ENCODE data around the gene ZNF397.
A peak's percentile ranks its signal among the peaks of the same experiment; 100 is the strongest.

ZNF397 gene

DNA sequence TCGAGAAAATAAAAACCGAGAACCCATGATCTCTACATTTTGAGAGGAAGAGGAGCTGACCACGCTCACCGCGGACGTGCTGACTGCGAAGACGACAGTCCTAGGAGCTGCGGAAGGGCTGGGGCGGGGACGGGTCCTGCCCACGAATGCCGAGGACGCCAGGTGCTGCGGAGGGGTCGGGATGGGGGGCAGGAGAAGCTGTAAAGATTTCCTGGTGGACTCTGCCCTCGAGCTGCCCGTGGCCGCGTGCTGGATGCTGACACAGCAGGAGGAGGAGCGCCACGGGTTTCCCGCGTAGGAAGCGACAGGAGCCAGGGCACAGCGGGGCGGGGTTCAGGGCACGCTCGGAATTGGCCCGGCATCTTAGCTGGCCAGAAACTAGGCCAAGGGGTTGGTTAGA is 27.0 kb downstream of the ZNF397 start:
- CTCF ChIA-PET, result interaction anchor here (1.3 kb wide), 1 partner anchor 27 kb away, joined by 3 read pairs; the partner anchor contains the start of gene ZNF397
- POLR2A ChIA-PET, result no interaction called here
- TF ChIP-seq CTBP1 (IDR thresholded peaks at IDR 0.05; ENCODE audit: borderline replicate concordance) (no peak), L3MBTL2 (conservative IDR thresholded peaks at IDR 0.05) (peak; percentile 47; the same call in 1 of the 2 replicates), NFRKB (IDR thresholded peaks at IDR 0.05) (no peak)
- DNase-seq (ENCODE audit: extremely low spot score), result no peak

DNA sequence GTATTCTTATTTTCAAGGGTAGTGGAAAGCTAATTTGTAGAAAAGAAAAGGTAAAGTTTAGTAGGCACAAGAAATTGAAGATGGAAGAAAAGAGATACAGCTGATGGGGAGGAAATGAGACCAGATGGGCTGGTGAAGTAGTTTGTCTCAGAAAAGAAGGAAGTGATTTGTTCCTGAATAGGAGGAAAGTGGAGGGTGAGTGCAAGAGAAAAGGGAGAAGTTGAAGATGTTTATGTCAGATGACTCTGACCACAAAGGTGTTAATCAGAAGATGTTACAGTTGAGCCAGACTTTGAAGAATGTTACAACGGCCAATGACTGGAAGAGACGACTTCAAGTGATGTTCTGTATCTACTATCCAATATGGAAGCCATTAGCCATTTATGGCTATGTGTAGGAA is 28.0 kb downstream of the ZNF397 start:
- POLR2A ChIA-PET, result interaction anchor here (1.0 kb wide), 1 partner anchor 28 kb away, joined by 5 read pairs; the partner anchor contains the start of gene ZNF397
- CTCF ChIA-PET, result interaction anchor here (1.3 kb wide), 1 partner anchor 28 kb away, joined by 3 read pairs; the partner anchor contains the start of gene ZNF397
- TF ChIP-seq L3MBTL2 (conservative IDR thresholded peaks at IDR 0.05), result no peak
- TF ChIP-seq BHLHE40 (IDR thresholded peaks at IDR 0.05; ENCODE audit: borderline replicate concordance), result no peak
- no peak for TF ChIP-seq TARDBP (IDR thresholded peaks at IDR 0.05)
- TF ChIP-seq FOXM1 (IDR thresholded peaks at IDR 0.05; ENCODE audit: borderline replicate concordance), result no peak
- DNase-seq (ENCODE audit: extremely low spot score), result no peak

DNA sequence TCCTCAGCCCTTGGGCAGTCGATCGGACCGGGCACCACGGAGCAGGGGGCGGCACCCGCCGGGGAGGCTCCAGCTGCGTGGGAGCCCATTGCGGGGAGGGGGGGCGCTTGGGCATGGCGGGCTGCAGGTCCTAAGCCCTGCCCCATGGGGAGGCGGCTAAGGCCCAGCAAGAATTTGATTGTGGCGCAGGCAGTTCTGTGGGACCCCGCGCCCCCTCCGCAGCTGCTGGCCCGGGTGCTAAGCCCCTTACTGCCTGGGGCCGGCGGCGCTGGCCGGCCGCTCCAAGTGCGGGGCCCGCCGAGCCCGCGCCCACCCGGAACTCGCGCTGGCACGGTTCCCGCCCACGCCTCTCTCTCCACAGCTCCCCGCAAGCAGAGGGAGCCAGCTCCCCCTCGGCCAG is 30.8 kb downstream of the ZNF397 start:
- no peak for DNase-seq (ENCODE audit: extremely low spot score)
- TF ChIP-seq ARNT (IDR thresholded peaks at IDR 0.05) (no peak), L3MBTL2 (conservative IDR thresholded peaks at IDR 0.05) (no peak), FOXM1 (IDR thresholded peaks at IDR 0.05; ENCODE audit: borderline replicate concordance) (no peak), CTBP1 (IDR thresholded peaks at IDR 0.05; ENCODE audit: borderline replicate concordance) (no peak), LEF1 (IDR thresholded peaks at IDR 0.05; ENCODE audit: borderline replicate concordance) (no peak), SUZ12 (IDR thresholded peaks at IDR 0.05) (no peak), BHLHE40 (IDR thresholded peaks at IDR 0.05; ENCODE audit: borderline replicate concordance) (no peak)
- ChIA-PET POLR2A (no interaction called here), CTCF (no interaction called here)

DNA sequence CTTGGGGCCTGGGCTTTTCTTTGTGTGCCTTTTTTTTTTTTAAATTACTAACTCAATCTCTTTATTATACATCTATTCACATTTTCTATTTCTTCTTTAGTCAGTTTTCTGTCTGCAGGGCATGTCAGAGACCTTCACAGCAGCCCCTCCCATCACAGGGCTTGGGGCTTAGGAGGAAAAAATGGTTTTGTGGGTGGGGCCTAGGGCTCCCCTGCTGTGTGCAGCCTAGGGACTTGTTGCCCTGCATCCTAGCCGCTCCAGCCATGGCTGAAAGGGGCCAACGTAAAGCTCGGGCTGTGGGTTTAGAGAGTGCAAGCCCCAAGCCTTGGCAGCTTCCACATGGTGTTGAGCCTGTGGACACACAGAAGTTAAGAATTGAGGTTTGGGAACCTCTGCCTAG is 35.4 kb downstream of the ZNF397 start:
- no peak for TF ChIP-seq FOXM1 (IDR thresholded peaks at IDR 0.05; ENCODE audit: borderline replicate concordance)
- TF ChIP-seq NFRKB (IDR thresholded peaks at IDR 0.05), result no peak
- TF ChIP-seq FOXA1 (IDR thresholded peaks at IDR 0.05), result no peak
- no peak for DNase-seq (ENCODE audit: extremely low spot score)
- ChIA-PET CTCF (no interaction called here), POLR2A (interaction anchor here (1.0 to 1.2 kb wide), 2 partner anchors 13 to 35 kb away, joined by 3 to 6 read pairs; partner anchors contain the start of genes ZNF397 and ZSCAN30)

DNA sequence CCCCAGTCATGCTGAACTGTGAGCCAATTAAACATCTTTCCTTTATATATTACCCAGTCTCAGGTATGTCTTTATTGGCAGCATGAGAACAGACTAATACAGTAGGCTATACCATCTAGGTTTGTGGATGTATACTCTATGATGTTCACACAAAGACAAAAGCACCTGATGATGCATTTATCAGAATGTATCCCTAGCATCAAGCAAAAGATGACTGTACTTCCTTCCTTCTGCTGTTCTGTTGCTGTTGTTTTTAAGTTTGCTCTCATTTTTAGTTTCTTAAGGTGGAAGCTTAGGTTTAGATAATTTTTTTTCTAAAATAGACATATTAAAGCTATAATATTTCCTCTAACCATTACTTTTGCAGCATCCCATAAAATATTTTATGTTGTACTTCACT is 36.8 kb downstream of the ZNF397 start:
- no peak for DNase-seq (ENCODE audit: extremely low spot score)
- ChIA-PET CTCF (no interaction called here), POLR2A (no interaction called here)
- TF ChIP-seq ELF4 (IDR thresholded peaks at IDR 0.05) (no peak), SUZ12 (IDR thresholded peaks at IDR 0.05) (no peak), NFRKB (IDR thresholded peaks at IDR 0.05) (no peak), FOXM1 (IDR thresholded peaks at IDR 0.05; ENCODE audit: borderline replicate concordance) (no peak), FOXK2 (IDR thresholded peaks at IDR 0.05) (no peak), FOXA1 (IDR thresholded peaks at IDR 0.05) (no peak), HDGF (IDR thresholded peaks at IDR 0.05; ENCODE audit: borderline replicate concordance) (no peak), L3MBTL2 (conservative IDR thresholded peaks at IDR 0.05) (no peak), LEF1 (IDR thresholded peaks at IDR 0.05; ENCODE audit: borderline replicate concordance) (no peak), SP1 (IDR thresholded peaks at IDR 0.05) (no peak), ARNT (IDR thresholded peaks at IDR 0.05) (no peak), TARDBP (IDR thresholded peaks at IDR 0.05) (no peak), CTBP1 (IDR thresholded peaks at IDR 0.05; ENCODE audit: borderline replicate concordance) (no peak)

DNA sequence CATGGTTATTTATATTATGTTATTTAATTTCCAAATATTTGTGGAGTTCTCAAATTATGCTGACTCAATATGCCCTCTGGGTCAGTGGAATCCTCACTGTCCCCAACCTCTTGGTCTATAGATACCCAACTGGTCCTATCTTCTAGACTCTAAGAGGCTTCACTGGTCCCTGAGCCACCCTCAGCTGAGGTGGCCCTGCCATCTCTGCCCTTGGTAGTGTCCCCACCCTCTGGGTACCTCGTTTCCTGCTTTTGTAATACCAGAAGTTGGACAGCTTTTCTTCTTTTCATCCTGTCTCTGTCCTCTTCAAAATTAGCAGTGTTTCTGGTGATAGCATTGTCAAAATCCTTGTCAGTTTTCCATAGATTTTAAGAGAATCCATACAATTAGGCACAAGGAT is 37.3 kb downstream of the ZNF397 start:
- POLR2A ChIA-PET, result no interaction called here
- TF ChIP-seq ZNF384 (IDR thresholded peaks at IDR 0.05) (no peak), NFRKB (IDR thresholded peaks at IDR 0.05) (no peak), FOXA1 (IDR thresholded peaks at IDR 0.05) (no peak), ARNT (IDR thresholded peaks at IDR 0.05) (no peak)
- CTCF ChIA-PET, result no interaction called here
- DNase-seq (ENCODE audit: extremely low spot score), result no peak

DNA sequence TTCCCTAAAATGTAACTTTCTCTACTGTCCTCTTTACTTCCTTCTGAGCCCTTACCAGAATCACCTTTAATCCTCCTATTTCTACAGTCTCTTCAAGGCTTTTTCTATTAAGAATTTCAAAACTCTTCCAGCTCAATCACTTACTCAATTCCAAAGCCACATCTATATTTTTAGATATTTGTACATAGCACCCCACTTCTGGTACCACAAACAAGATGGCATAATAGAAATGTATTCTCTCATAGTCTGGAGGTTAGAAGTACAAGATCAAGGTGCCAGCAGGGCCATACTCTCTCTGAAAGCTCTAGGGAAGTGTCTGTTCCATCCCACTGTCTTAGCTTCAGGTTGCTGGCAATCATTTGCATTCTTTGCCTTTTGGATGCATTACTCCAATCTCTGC is 38.1 kb downstream of the ZNF397 start:
- POLR2A ChIA-PET, result no interaction called here
- CTCF ChIA-PET, result no interaction called here
- TF ChIP-seq ARNT (IDR thresholded peaks at IDR 0.05), result no peak
- DNase-seq (ENCODE audit: extremely low spot score), result no peak

DNA sequence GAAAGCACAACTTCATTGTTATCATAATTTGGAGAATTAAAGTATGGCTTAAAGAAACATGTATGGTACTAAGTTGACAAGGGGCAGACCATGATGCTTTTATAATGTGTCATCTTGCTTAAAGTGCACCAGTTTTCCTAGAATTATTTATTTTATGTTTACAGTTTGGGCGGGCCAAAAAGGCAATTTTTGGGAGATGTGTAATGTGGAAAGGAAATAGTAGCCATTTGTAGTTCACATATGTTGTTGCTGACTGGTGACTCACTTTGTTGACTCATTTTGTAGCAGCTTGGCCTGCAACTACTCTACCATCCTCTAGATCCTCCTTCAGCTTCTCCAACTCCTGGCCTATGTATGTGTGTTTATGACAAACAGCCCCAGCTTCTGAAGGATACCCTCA is 41.5 kb downstream of the ZNF397 start:
- TF ChIP-seq ARNT (IDR thresholded peaks at IDR 0.05) (no peak), TARDBP (IDR thresholded peaks at IDR 0.05) (no peak), SUZ12 (IDR thresholded peaks at IDR 0.05) (no peak), ZNF384 (IDR thresholded peaks at IDR 0.05) (no peak)
- no peak for DNase-seq (ENCODE audit: extremely low spot score)
- ChIA-PET CTCF (no interaction called here), POLR2A (no interaction called here)

DNA sequence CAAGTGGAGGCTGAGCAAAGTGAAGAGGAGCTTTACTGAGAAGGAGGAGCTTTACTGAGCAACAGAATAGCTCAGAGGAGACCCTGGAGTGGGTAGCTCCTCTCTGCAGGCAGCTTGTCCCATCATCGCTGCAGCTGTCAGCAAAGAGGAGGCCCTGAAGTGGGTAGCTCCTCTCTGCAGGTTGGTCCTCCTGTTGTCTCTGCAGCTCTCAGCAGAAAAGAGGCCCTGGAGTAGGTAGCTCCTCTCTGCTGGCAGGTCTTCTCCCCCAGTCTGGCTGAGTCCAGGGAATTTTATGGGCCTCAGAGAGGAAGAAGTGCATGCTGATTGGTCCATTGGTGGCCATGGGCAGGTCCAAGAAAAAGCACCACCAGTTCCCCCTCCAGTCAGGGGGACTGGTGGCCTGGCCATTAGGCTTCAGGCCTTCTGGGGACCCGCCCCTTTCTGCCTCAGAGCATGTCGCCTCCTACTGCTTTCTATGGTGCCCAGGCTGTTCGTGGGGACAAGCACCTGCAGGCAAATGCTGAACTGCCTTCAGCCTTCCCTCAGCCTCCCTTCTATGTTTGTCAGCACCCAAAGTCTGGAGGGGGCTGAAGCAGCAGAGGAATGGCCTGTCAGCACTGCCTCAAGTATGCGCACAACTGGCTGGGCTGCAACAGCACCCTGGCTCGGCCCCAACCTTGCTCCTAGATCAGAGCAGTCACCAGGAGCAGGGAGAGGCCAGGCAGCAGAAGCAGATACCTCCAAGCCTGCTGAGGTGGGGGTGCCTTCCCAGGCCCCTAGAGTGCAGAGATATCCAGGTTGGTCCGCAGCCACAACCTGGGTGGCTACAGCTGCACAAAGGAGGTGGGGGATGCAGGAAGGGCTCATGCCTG is 43.3 kb downstream of the ZNF397 start:
- DNase-seq (ENCODE audit: extremely low spot score), result no peak
- ChIA-PET POLR2A (interaction anchor here (0.8 to 1.0 kb wide), 2 partner anchors 43 to 306 kb away, joined by 3 read pairs; partner anchors contain the start of gene ZNF397), CTCF (no interaction called here)
- TF ChIP-seq CTBP1 (IDR thresholded peaks at IDR 0.05; ENCODE audit: borderline replicate concordance) (no peak), FOXA1 (IDR thresholded peaks at IDR 0.05) (no peak), BHLHE40 (IDR thresholded peaks at IDR 0.05; ENCODE audit: borderline replicate concordance) (no peak), NFRKB (IDR thresholded peaks at IDR 0.05) (no peak), ELF4 (IDR thresholded peaks at IDR 0.05) (no peak), FOXM1 (IDR thresholded peaks at IDR 0.05; ENCODE audit: borderline replicate concordance) (no peak), L3MBTL2 (conservative IDR thresholded peaks at IDR 0.05) (no peak), LEF1 (IDR thresholded peaks at IDR 0.05; ENCODE audit: borderline replicate concordance) (no peak), SUZ12 (IDR thresholded peaks at IDR 0.05) (no peak), TARDBP (IDR thresholded peaks at IDR 0.05) (no peak), SP1 (IDR thresholded peaks at IDR 0.05) (no peak), FOXK2 (IDR thresholded peaks at IDR 0.05) (no peak), ARNT (IDR thresholded peaks at IDR 0.05) (no peak), HDGF (IDR thresholded peaks at IDR 0.05; ENCODE audit: borderline replicate concordance) (no peak), ZNF384 (IDR thresholded peaks at IDR 0.05) (no peak)
- TF ChIP-seq, protein P1, sequence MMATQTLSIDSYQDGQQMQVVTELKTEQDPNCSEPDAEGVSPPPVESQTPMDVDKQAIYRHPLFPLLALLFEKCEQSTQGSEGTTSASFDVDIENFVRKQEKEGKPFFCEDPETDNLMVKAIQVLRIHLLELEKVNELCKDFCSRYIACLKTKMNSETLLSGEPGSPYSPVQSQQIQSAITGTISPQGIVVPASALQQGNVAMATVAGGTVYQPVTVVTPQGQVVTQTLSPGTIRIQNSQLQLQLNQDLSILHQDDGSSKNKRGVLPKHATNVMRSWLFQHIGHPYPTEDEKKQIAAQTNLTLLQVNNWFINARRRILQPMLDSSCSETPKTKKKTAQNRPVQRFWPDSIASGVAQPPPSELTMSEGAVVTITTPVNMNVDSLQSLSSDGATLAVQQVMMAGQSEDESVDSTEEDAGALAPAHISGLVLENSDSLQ (IDR thresholded peaks at IDR 0.05), result no peak

Data from HEK293T (cell line).